Fibroblast of skin of left biceps (primary cell): ENCODE results near the gene ZBTB18.
A peak's percentile ranks its signal among the peaks of the same experiment; 100 is the strongest.

Experiments
- DNase-seq, 2 experiments: peaks; one replicate each; pipeline ENCODE4 v3.0.0-alpha.2; 2013; ENCODE audit warnings: low read depth in 2 of 2

Gene ZBTB18

DNA sequence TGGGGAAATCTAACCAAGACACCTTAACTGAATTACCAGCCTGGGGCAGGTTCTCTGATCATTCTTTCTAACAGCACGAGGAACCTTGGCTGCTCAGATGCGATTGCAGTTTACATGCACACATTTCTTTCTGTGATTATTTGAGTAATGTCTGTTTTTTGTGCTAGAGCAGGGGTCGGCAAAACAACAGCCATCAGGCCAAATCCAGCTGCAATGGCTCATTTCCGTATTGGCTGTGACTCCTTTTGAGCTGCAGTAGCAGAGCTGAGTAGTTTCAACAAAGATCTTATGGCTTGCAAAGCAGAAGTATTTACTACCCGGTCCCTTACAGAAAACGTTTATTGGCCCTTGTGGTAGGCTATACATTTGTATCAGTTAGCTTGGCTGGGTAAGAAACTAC is 37.1 kb downstream of the ZBTB18 start:
- no peak for DNase-seq

DNA sequence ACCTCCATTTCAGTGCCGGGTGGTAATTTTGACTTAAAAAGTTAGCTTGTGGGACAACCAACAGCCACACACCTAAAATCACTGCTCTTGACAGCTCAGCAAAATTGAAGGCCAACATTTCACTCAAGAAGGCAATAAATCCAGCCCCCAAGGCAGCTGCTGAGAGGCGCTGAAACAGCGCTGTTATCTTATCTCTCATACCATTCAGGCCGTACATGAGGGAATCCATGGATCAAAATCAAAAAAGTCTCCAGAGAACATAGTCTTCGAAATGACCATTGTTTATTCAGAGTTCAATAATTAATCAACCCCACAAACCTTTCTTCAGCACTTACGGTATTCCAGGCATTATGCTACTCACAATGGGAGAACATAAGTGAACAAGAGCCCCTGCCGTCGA is 38.5 kb downstream of the ZBTB18 start:
- DNase-seq: peak; percentile 44 to 52

DNA sequence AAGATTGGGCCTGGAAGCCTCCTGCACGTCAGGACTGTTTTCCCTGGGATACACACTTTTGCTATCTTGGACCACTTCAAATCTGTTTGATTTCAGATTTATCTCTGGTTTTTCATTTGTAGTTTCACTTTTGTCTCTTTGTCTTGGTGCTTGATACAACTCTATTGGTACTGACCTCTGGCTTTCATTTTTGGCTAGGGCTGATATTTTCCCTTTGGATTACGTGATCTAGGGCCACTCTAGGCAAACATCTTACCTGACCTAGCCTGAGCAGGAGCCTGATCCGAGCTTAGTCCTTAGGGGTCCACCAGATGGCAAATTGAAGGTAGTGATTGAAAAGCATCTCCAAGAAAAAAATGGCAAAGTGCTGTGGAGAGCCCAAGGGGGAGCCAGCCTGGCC is 39.6 kb downstream of the ZBTB18 start:
- no peak for DNase-seq

DNA sequence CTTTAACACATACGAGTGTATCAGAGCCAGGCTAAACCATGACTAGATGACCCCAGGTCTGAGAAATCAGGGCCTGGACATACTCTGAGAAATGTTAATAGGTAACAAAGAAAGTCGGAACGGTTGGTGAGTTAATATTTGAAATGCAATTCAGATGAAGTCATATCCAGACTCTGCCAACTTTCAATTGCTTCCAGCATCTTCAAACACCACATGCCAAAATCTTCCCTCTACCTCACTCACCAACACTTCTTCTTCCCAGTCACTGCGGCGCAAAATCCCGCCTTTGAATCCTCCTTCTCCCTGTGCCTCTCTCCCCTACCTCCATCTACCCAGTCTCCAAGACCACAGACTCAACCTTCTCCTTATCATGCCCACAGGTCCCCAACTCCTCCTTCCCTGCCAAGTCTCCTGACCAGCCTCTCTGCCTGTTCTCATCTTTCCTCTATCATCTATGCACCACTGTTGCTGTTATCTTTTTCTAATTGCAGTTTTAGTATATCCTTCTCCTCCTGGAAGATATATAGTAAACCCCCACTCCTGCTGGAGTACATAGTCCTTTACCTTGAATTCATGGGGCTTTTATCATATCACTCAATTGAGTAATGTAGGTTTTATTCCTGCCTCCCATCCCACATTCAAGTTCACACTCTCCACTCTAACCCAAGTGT is 41.3 kb downstream of the ZBTB18 start:
- peak; percentile 61 to 65 for DNase-seq

DNA sequence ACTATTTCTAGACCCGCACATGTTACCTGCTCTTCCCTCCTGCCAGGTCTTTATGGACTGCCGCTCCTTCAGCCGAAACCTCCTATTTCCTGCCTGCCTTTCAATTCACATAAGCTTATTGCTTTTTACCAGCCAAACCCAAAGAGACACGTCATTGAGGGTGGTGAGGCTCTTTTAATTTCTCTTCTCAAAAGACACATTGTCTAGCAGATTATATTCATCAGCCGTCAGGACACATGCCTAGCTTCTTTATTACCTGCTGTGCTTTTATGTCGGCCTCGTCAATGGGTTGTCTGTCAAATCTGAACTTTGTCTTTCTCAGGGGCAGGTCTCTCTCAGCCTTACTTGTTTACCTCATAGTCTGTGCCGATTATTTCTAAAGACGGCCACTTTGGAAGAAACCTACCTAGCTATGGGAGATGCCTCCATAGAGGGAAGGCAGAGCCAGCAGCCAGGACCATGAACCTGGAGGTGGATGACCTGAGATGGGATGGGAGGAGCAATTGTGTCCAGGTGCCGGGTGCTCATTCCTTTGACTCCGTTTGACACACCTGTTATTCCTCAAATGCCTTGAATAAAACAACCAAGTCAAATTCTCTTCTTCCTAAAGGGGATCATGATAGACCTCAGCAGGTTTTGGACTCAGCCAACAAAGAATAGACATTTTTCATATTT is 42.0 kb downstream of the ZBTB18 start:
- no peak for DNase-seq

DNA sequence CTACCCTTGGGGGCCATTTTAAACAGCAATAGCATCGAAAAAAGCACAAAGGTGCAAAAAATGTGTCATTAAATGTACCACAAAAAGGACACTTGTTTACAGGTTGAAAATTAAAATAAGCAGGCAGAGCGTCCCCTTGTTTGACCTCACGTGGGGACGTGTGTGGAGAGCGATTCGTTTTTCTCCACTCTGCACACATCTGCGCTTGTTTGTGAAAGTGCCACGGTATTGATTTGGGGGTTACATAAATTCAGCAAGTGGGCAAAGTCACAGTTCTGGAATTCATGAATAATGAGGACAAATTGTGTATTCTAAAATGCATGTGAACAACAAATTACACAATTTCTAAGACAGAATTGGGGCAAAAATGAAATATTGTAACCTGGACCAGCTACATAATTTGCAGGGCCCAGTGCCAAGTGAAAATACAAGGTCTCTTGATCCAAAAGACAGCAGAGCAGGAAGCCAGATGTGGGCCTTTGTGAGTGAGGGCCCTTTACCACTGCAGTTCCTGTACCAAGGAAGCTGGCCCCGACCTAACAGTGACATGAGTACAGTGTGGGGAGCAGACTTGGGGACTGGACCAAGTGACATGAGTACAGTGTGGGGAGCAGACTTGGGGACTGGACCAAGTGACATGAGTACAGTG is 43.9 kb downstream of the ZBTB18 start:
- no peak for DNase-seq

DNA sequence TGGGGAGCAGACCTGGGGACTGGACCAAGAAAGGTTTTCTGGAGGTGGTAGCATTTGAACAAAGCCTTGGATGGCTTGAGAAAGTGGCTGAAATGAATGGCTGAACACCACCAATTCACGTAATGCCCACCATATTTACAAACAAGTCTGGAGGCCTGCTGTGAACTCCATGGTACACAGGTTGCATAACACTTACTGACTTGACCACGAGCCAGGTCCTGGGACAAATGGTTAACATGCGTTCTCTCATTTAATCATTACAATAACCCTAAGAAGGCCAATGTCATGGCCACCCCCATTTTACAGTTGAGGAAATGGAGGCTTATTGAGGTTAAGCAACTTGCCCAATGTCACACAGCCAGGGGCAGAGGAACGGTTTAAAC is 44.4 kb downstream of the ZBTB18 start:
- no peak for DNase-seq

DNA sequence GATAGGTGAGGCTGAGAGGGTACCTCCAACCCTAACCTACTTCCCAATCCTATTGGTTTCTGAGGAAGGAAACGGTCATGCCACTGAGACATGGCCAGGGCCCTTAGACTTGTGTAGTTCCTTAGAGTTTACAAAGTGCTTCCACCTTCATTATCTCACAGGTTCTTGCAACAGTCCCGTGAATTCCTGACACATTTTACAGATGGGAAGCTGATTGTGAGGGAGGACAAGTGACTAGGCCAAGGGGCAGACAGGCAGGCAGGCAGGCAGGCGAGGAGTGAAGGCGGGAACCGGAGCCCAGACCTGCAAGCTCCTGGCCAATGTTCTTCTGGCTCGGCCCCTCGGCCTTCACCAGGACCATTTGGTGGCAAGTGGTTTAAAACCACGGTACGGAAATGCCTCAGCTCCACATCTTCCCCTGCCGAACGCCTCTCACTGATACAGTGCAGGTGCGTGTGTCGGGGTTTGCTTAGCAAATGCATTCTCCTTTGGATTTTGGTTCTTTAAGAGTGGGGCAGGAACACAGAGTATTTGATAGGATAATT is 45.1 kb downstream of the ZBTB18 start:
- DNase-seq: no peak

DNA sequence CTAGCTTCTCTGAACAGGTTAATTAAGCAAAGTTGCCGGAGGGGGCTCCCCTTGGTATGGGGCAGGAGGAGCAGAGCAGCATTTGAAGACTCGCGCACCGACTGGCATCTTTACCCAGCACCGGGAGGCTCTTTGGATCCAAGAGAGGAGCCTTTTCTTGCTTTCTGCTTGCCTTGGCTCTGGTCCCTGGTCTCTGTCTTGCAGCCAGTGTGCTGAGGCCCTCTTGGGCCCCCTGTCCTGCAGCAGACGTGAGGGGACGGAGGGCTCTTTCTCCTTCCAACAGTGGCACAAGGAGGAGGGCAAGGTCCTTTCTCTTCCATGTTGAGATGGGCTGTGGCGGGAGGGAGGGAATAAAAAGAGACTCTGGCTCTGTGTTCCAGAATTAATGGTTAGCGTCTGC is 45.6 kb downstream of the ZBTB18 start:
- DNase-seq: no peak

DNA sequence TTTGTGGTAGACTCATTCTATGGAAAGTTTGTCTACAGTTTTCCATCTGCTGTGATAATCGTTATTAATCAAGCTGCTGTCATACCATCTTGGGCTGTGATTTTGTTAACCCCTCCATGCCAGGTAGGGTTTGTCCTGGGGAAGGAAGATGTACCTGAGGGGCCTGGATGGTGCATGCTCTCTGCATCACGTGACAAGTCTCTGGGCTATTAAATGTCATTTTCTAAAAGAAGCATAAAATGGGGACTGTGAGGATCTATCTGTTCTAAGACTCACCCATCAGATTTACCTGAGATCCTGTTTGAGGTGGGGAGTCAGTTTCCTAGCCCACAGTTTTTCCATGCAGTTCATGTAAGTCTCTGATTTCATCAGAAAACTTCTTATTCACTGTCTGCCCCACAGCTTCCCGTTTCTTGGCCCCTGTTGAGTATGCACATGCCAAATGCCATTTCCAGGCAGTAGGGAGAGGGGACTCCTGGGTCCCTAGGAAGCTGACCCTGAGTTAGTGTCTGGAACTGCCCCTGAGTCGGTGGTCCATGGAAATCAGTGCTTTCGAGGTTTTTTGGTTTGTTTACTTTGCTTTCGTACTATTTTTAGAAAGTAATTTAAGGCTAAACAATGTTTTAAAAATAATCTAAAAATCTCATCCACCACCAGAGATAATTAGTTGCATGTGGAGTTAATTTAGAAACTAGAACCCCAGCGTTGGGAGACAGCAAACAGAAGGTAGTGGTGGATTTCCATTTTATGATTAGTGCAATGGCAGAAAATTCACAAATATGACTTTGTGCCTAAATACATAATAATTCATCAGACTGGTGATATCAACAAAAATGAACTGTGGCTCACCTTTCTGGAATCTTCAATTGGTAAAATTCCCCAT is 46.7 kb downstream of the ZBTB18 start:
- no peak for DNase-seq

DNA sequence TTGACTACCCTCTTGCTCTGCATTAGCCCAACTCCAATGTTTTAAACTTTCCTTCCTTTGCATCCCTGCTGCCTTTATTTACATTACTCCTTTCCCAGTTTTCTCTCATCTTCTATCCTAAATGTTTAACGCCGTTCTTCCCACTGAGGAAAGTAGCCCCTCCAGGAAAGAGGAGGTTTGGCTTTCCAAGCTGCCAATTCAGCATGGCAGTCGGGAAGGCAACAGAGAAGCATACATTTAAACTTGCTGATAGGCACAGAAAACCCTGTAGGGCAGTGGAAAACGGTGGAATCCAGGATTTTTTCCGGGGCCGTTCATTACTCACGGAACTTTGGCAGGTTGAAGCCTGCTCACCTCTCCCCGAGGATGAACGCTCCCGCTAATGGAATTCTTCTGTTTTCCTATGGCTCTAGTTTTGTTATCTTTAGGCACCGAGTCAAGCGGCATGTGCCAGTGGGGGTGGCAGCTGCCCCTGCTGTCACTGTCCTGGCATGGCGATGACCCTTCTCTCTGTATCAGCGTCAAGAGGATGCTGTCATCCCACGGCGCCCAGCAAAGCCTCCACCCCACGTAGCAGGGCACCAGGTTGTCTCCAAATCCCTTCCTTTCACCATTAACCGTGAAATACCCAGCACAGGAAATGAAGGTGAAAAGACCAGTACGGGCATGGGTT is 48.3 kb downstream of the ZBTB18 start:
- no peak for DNase-seq

DNA sequence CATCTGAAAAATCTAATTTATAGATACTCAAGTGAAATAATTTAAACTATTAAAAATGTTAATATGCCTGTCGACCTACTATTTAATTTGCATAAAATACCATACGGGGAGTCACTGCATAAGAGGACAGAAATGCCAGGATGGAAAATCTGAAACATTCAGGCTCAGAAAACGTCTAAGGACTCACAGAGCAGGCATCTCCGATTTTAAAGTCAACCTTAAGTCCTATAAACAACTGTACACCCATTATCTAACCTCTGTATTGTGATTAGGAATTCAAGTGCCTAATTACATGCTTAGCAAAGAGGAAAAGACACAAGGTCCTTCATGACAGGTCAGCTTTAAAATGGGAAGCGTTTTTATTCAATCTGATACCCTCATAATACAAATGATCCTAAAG is 49.2 kb downstream of the ZBTB18 start:
- DNase-seq: no peak

DNA sequence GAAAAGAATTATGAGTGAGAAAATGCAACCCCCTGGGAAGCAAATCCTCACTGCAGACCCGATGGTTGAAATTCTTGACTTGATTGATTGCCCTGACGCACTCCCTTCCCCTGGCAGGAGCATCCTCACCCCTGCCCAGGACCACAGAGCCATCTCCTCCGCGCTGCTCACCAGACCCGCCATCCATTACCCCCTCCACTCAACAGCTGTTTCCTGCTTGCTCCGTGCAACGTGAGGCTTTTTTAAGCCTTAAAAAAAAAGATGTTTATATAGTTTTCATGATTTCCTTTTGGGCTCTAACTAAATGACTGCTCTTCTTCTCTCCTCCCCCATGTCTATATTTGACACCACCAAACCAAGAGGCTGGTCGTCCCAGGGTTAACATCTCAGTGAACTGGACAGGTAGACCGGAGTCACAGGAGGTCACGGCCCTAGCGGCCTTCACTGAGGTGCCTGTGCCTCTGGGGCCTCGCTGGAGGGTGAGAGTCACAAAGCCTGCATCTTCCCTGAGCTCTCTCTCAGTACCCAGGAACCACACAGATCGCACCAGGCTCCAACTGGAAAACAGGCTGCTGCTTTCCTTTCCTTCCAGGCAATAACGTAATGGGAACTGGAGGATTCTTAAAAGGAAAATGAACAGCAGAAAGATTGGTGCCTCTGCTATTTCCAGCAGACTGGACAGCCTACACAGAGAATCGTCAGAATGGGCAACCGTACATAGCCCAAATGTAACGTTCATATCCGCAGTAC is 49.8 kb downstream of the ZBTB18 start:
- DNase-seq: no peak

DNA sequence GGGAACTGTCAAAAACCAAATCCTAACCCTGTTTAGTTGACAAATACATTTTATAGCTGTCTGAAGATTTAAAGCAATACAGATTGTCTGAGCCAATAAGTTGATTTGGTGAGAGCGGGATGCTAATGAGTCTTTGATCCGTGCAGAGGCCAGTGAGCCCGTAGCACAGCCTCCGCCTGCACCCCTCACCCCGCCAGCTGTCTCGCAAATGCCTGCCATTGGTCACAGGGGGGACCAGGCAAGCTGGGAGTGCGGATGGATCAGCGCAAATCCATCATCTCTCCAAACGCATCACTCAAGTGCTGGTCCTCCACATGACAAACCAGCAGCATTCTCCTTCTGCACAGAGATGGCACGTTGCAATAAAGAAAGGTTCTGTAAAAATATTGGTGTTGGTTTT is 51.0 kb downstream of the ZBTB18 start:
- DNase-seq: no peak

DNA sequence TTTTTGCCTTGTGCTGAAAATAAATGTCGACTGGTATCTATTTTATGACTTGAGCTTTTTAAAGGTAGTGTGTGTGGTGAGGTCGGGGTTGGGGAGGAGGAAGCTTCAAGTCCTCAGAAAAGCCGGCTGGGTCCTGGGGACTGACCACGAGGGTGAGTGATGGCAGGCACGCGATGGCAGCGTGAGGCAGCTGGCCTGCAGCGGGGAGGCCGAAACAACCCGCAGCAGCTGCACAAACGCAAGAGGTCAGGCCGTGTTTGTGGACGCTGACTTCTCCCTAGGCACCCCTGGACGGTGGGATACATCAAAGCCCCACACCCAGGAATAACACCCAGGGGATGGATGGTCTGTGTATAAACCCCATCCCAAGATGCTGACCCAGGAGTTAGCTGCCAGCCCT is 51.4 kb downstream of the ZBTB18 start:
- DNase-seq: no peak

DNA sequence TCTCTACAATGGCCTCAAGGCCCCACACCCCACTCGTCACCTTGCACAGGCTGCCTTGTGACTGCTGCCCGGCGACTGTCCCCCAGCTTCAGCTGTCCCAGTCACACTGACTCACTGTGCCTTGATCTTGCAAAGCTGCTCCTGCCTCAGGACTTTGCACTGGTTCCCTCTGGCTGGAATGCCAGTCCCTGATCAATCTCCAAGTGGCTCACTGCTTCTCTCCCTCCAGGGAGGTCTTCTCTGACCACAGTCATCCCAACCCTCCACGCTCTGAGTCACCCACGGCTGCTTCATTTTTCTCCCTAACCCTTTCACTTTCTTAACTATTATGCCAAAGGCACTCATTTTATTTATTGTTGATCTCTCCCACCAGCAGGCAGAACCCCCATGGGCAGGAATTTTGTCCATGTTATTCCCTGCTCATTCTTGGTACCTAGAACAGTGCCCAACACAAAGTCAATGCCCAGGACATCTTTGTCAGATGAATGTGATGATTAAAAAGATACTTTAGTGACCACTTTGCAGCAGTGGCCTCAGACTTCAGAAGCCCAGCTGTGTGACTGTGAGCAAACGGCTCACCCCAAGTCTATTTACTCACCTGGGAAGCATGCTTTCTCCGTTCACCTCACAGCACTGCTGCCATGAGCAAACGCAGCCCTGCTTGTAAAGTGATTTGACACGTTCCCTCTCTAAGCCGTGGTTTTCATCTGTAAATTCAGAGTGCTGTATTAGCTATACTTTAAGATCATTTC is 53.4 kb downstream of the ZBTB18 start:
- DNase-seq: peak; percentile 76 to 80

DNA sequence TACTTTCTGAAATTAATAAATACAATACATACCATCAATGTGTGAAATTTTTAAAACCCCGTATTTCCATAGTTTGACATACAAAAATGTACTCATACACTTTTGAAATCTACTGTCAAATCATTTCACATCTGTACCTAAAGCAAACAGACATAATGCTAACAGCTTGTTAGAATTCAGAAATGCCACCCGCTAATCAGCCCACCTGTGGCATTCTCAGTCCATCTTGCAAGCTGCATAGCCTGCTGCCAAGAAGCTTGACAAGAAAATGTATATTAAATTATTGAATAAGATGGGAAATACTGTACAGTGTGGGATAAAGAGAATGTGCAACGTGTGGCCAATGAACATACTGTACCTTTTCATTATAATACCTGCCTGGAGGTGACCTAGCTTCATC is 55.1 kb downstream of the ZBTB18 start:
- DNase-seq: no peak
